ENCODE data around the gene IFIT1.
A peak's percentile ranks its signal among the peaks of the same experiment; 100 is the strongest.
"Not testable (repeated sequence)": the region's sequence is repeated elsewhere in the genome, so short reads cannot be mapped to it uniquely, and the experiment has no call there.

IFIT1 gene

DNA sequence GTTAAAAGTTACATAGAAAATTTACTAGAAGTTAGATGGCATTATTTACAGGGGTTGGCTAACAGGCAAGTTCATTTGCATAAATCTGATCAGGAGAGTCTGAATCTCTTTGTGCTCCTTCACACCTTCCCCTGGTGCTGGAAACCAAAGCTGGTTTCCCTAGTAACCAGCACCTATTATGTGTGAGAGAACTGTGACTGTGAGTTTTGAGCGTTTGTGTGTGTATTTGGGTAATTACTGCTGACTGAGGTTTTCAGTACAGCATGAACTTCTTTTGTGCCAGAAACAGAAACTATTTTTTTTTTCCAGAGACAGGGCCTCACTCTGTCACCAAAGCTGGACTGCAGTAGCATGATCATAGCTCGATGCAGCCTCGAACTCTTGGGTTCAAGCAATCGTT, 24.9 kb upstream of the IFIT1 start:
- DNase-seq, result no peak

DNA sequence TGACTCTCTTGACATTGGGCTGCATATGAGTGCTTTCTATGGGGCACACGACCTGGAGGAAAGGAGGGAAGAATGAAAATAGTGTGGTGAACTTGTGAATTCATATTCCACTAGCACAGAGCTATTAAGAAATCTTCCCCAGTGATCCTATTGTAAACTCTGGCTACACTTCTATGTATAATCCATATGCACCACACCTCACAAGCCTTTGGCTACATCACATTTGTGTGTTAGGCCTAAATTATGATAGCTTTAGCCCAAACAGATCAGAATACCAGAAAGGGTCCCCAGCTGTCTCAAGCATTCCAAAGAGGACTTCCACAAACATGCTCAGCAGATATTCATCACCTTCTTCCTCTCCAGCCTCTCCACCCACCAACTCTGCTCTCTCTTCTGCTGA, 24.3 kb upstream of the IFIT1 start:
- DNase-seq, result no peak

DNA sequence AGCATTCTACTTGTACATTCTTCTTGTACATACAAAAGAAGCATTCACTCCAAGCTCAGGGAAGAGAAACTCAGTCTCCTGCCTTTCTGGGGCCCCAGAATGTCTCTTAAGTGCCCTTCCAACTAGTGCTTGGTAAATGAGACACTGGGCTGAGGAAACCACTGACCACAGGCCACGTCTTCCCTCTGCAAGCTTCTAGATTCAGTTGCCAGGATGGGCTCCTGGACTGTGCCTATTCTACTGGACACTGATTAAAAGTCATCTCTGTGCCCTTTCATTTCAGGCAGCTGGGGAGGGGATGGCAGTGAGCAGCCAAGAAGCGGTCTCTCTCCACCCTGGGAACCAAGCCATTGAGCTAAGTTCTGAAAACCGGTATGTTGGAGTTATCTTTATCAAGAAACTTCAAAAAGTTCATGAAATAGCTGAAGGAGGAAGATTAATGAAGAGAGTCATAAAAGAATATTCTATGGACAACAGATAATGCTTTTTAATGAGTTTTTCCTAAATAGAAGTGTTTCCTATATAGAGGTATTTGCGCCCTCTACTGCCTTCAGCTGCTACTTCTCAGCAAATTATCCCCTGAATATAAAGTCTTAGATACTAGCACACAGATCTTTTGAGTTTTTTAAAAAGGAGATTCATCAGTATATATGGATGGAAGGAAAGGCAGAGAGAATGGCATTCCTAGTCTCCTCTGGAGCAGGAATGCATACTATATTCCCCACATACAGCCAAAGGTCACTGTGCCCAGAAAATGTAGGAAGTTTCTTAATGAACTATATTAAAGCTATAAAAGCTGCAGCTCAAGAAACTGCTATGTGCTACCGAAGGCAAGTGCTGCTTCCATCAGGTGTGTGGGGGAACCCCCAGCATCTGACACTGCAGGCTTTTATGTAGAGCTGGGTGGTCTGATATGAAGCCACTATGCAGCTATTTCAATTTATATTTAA, 23.0 kb upstream of the IFIT1 start:
- peak; percentile 85 for DNase-seq

- peak; percentile 89 for DNase-seq
Observed at GRCh38 chr10:89371079-89371478, 21.3 kb upstream of the IFIT1 start.

DNA sequence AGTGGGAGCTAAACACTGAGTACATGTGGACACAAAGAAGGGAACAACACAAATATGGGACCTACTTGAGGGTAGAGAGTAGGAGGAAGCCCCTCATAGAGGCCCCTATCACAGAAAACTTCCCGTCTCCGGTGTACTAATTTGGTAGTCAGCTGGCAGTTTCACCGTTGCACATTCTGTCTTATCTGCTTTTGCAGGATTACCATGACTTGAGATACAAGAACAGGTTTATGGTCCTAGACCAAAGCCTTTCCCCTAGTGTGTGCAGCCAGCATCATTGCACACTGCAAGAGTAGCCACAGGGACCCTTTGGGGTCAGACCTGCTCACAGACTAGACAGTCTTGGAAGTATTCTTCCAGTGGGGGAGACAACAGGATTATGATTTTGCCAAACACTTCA, 20.4 kb upstream of the IFIT1 start:
- peak; percentile 75 for DNase-seq

GRCh38 chr10:89373916-89374711, 18.3 kb upstream of the IFIT1 start:
- peak; percentile 92 for DNase-seq

GRCh38 chr10:89374713-89375141, 17.7 kb upstream of the IFIT1 start:
- peak; percentile 83 for DNase-seq

DNA sequence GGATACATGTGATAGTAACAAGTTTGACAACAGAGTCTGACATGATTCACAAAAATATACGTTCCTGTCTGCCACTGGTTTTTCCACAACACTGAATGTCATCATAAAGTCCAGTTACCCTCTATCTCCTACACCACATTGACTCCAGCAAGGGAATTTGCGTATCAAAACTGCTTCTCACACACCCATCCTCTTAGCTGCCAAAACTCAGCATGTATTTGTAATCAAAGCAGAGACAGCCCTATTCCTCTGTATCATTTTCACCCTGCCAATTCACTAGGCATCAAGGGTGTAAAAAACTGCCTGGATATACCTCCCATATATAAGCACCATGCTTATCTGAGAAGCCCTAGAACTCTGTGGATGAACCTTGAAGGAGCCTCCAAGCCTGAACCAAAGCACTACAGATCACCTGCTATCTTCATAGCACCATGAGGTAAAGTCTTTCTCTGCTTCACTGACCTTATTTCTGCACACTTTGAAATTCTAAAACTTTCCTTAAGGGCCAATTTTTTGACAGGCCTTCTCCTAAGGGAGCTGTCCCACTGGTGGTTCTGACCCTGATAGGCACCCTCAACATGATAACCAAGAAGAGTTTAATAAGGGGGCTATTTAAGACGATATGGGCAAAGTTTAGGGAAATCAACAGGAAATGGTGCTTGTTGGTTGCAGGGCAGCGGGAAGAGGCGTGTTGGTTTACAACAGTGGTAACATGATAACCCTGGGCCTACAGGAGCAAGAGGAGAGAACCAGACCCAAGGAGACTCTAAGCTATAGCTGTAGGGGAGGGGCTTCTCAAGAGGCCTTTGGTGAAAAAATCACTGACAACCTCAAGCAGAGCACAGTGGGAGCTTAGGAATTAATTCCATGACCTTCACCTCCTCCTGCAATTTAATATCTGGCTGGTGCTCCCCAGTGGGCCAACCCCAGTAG, 14.5 kb upstream of the IFIT1 start, which contains the start of gene IFIT1B:
IFIT1B (plus strand) TSS at position 352 of the 933 bp plus-strand sequence; CDS start at position 432, 80 bp downstream.
- DNase-seq, result peak; percentile 77

DNA sequence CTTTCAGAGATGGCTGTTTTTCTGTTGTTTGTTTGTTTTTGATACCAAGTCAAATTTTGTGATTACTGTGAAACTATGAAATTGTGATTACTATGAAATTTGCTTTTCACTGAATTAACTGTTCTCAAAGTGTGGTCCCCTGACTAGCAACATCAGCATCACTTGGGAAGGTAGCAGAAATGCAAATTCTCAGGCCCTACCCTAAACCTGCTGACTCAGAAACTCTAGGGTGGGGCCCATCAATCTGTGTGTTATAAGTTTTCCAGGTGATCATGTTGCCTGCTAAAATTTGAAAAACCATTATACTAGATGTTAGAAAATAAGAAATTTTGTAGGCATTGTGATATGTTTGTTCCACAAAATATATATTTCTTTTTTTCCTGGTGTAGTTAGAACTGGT, 13.3 kb upstream of the IFIT1 start:
- no peak for DNase-seq

DNA sequence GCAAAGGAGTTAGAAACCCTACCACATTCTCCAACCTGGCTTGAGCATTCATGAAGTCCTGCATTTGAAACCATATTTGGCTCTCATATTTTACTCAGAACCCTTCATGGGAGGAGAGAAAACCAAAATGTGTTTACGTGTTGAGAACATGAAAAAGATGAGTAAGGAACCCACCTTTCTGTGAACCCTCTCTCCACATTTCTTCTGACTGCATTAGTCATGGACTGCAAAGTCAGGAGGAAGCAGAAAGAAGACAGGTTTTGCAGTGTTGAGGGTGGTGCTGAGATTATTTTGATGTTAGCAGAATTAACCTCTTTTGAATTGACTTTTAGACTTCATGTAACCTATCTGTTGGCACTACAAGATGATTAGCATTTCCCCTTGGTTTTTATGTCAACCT, 9.7 kb upstream of the IFIT1 start:
- no peak for DNase-seq

DNA sequence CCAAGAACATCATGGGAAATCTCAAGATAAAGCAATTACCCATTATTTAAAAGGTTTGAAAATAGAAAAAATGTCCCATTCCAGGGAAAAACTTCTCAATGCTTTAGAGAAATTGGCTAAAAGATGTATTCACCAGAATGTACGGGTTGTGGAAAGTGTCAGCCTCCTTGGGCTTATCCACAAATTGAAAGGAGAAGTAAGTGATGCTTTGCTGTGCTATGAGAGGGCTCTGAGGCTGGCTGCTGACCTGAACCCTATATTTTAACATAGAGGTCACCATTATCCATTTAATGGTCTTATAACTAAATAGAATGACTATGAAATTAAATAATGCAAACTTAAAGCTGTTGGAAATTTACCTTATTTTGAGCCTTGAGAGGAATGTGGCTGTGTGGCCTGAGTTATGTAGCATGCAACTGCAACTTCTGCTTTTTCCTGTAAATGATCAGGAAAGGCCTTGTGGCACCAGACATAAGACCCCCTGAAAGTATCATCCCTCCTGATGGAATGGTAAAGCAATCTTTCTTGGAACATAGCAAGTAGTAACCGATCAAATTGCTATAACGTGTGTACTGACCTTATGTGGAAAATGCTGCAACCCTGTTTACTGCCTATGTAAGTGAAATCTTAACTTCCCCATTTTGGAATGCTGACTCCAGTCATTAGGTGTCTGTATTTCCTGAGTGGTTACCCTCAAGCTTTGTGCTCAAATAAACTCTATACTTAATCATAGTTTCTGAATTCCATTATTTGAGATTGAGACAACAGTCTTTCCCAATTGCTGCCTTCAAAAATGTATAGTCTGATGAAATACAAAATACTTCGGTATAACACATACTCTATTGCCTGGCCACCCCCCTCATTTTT, 7.7 kb upstream of the IFIT1 start:
- DNase-seq, result peak; percentile 51

DNA sequence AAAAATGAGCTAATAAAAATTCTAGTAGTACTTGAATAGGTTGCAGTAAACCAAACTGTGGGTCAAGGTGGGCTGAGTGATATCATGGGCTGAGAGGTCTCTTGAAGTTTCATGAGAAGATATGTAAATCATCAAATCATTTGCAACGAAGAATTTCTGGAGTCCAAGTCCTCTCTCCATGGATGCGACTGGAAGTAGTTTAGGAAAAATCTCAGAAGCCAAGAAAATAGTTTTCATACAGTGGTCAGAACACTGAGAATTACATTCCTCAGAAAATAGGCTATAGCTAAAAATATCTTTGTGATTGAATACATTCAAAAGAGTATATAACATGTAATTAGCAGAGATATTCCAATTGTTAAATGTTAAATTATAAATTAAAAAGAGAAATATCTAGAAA, 3.6 kb upstream of the IFIT1 start:
- DNase-seq, result no peak

GRCh38 chr10:89389254-89389653, 3.2 kb upstream of the IFIT1 start:
- DNase-seq, result peak; percentile 71

GRCh38 chr10:89390476-89391225, 1.8 kb upstream of the IFIT1 start:
- DNase-seq, result peak; percentile 70

- DNase-seq, result not testable (repeated sequence)
Observed at GRCh38 chr10:89391226-89391576, 1.2 kb upstream of the IFIT1 start.

- DNase-seq, result peak; percentile 49
Observed at GRCh38 chr10:89392974-89393373, 551 bp downstream of the IFIT1 start.

GRCh38 chr10:89393898-89394297, 1.5 kb downstream of the IFIT1 start:
- DNase-seq, result no peak

DNA sequence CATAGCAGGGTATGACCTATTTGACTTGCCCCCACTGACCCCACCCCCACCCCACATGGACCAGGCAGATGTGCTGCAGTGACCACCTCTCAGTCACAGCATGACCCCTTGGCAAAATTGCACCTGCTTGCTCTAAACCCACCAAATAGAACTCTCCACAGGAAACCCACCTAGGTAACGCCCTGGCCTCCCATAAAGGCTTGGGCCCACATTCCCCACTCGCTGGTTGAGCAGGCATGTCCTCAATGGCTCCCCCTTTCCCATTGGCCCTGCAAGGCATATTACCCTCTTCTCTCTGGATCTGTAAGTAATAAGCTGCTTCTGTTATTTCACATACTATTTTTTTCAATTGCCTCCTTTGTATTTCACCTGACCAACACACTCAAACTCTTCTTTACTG, 2.7 kb downstream of the IFIT1 start:
- no peak for DNase-seq

GRCh38 chr10:89398003-89398749, 5.8 kb downstream of the IFIT1 start:
- DNase-seq, result no peak

DNA sequence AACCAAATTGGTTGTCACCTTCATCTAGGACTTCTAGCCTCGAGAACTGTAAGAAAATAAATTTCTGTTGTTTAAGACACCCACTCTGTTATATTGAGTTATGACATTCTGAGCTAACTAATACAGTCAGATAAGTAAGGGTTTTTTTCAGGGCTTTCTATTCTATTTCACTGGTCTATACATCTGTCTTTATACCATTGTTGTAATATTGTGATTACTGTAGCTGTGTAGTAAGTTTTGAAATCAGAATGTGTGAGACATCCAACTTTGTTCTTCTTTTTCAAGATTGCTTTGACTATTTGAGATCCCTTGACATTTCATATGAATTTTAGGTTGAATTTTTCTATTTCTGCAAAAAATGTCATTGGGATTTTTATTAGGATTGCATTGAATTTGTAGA, 7.5 kb downstream of the IFIT1 start:
- no peak for DNase-seq

Measured in hematopoietic multipotent progenitor cell treated with erythropoietin and hydrocortisone succinate and interleukin-3 and kit ligand, for 6 days (in vitro differentiated cells).